WI38 (cell line): Measurements from ENCODE around the gene TCEANC.

Experiments
- H3K4me3 ChIP-seq: 2 replicates; pipeline ENCODE4 v1.5.1; 2011; ENCODE audit warnings: low read depth, mild to moderate bottlenecking, control low read depth, low read length
- TF ChIP-seq, protein P1 (sequence below): IDR thresholded peaks from 2 replicates; pipeline ENCODE4 v1.5.1; 2012; ENCODE audit warnings: low read depth, mild to moderate bottlenecking, control low read depth, low read length

The TCEANC gene

GRCh38 chrX:13658602-13659001 lies 5.7 kb downstream of the TCEANC start:
- no peak overlapping the region for H3K4me3 ChIP-seq
- TF ChIP-seq, protein P1, sequence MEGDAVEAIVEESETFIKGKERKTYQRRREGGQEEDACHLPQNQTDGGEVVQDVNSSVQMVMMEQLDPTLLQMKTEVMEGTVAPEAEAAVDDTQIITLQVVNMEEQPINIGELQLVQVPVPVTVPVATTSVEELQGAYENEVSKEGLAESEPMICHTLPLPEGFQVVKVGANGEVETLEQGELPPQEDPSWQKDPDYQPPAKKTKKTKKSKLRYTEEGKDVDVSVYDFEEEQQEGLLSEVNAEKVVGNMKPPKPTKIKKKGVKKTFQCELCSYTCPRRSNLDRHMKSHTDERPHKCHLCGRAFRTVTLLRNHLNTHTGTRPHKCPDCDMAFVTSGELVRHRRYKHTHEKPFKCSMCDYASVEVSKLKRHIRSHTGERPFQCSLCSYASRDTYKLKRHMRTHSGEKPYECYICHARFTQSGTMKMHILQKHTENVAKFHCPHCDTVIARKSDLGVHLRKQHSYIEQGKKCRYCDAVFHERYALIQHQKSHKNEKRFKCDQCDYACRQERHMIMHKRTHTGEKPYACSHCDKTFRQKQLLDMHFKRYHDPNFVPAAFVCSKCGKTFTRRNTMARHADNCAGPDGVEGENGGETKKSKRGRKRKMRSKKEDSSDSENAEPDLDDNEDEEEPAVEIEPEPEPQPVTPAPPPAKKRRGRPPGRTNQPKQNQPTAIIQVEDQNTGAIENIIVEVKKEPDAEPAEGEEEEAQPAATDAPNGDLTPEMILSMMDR, result peak; percentile 53

DNA sequence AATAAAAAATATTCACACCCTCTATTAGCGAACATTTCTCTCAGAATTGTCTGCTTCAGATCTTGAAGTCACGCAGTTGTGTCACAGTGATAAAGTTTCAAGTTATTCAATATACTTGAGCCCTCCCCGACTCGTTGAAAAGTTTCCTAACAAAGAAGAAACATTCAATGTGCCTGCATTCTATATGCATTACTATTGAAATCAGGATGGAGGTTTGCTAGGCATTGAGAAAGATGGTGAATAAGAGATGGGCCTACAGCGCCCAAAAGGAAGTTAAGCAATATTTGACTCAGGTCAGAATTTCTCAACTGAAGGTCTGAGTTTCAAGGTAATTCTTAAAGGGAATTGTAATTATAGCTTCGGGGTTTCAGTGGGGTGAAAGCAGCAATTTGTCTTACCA lies 6.1 kb downstream of the TCEANC start:
- H3K4me3 ChIP-seq, result no peak overlapping the region
- TF ChIP-seq, protein P1, result no peak

GRCh38 chrX:13661735-13662288 lies 8.9 kb downstream of the TCEANC start:
- TF ChIP-seq, protein P1, result no peak

DNA sequence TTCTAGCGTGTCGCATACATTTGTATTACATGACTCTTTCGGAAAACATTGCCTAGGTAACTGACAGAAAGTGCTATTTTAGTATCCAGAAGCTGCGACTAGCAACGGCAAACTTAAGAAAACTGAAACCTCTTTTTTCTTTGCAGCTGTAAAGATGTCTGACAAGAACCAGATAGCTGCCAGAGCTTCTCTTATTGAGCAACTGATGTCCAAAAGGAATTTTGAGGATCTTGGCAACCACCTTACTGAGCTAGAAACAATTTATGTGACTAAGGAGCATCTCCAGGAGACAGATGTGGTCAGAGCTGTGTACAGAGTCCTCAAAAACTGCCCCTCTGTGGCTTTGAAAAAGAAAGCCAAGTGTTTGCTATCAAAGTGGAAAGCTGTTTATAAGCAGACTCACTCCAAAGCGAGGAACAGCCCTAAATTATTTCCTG lies 9.4 kb downstream of the TCEANC start:
- TF ChIP-seq, protein P1, result no peak
- no peak overlapping the region for H3K4me3 ChIP-seq

More at GRCh38 chrX:13661735-13662288, 8.9 kb downstream of the TCEANC start:
- H3K4me3 ChIP-seq, result no peak overlapping the region

DNA sequence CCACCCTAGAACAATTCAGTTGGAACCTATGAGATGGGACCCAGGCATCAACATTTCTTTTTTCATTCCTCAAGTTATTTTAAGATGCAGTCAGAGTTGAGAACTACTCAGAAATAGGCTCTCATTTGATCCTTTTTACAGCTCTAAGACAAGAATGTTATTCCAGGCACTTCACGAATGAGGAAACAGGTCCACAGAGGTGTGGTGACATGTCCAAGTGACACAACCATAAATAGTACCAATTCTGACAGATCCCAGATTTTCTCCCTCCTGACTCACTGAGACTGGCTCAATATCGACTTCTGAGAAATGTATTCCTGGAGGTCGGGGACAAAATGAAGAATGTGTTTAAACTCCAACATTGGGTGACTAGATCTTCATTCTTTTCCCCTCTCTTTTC lies 11.1 kb downstream of the TCEANC start:
- H3K4me3 ChIP-seq, result no peak overlapping the region

DNA sequence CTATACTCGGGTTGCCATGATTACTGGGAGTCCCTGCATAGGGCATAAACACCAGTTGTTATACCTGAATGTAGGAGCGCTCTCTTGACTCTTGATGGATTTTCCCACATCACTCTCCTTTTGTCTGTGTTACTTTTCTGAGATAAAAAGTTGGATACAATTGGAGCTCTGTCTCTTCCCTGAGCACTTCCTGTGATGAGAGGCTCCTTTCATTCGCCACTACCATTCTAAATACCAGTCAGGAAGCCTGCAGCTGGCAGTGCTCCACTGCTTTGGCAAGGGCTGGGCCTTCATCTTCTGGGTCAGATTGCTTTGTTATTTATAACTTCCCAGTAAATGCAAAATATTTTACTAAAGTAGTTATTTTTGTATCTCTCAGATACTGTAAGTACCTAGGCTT lies 13.9 kb downstream of the TCEANC start:
- no peak overlapping the region for H3K4me3 ChIP-seq
- TF ChIP-seq, protein P1, result no peak

More for the DNA sequence above, 11.1 kb downstream of the TCEANC start:
- TF ChIP-seq, protein P1, result no peak

GRCh38 chrX:13667919-13668318 lies 15.0 kb downstream of the TCEANC start:
- no peak overlapping the region for H3K4me3 ChIP-seq
- TF ChIP-seq, protein P1, result no peak
